Measurements from ENCODE around the gene ZNF433.

DNA sequence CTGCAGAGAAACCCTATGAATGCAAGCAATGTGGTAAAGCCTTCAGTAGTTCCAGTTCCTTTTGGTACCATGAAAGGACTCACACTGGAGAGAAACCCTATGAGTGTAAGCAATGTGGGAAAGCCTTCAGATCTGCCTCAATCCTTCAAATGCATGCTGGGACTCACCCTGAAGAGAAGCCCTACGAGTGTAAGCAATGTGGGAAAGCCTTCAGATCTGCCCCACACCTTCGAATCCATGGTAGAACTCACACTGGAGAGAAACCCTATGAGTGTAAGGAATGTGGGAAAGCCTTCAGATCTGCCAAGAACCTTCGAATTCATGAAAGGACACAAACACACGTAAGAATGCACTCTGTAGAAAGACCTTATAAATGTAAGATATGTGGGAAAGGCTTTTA is 56.0 kb downstream of the ZNF433 start:
- TF ChIP-seq POLR2AphosphoS5 (IDR thresholded peaks at IDR 0.05) (no peak), CTCF (IDR thresholded peaks at IDR 0.05) (no peak)

Data from prostate gland (tissue), 2 donors.